GM06990 (cell line): Measurements from ENCODE around the gene VPS16.

Experiments
- DNase-seq: peaks from one replicate; pipeline ENCODE4 v3.0.0-alpha.2; 2011; ENCODE audit not compliant: insufficient read length; ENCODE audit errors: extremely low read depth
- H3K27me3 ChIP-seq: replicated peaks from 2 replicates; pipeline ENCODE4 v1.6.0; 2011; ENCODE audit warnings: low read length; ENCODE audit not compliant: control insufficient read depth, insufficient read depth
- H3K36me3 ChIP-seq: 2 replicates; pipeline ENCODE4 v1.5.1; 2011; ENCODE audit warnings: low read length; ENCODE audit not compliant: control insufficient read depth, insufficient read depth
- H3K4me3 ChIP-seq: replicated peaks from 2 replicates; pipeline ENCODE4 v1.5.1; 2011; ENCODE audit warnings: low read depth, mild to moderate bottlenecking, control low read depth, low read length
- CTCF ChIP-seq: IDR thresholded peaks from 2 replicates; pipeline ENCODE4 v1.5.1; 2011; ENCODE audit warnings: low read length, control low read depth, mild to moderate bottlenecking, inconsistent platforms; ENCODE audit not compliant: insufficient read depth, poor library complexity, severe bottlenecking

Gene VPS16

DNA sequence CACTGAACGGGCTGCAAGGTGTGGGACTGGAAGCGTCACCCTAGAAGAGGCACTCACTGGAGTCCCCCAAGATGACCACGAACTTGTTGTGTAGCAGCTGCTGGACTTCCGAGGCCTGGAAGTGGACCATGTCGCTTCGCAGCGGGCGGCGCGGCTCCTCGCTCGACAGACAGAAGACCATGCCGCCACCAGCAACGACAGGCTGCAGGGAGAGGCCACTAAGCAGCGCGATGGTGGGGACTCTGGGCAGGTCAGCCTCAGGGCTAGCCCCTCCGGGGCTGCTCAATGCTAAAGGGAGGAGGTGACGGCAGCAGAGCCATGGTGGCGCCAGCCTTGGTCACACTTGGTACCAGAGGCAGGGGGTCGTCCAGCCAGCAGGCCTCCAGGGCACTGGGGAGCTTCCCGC, 810 bp upstream of the VPS16 start:
- TF ChIP-seq CTCF, result no peak
- Histone ChIP-seq H3K27me3 (no peaks in the 10 kb centered on the region), H3K36me3 (no peaks in the 10 kb centered on the region; the same call in 1 of the 2 replicates), H3K4me3 (peak overlapping the region; percentile 89)
- no peak for DNase-seq

- no peak for TF ChIP-seq CTCF
- no peaks in the 10 kb centered on the region for H3K36me3 ChIP-seq
- no peaks in the 10 kb centered on the region for H3K27me3 ChIP-seq
- H3K4me3 ChIP-seq, result peak overlapping the region; percentile 89
- peak; percentile 62 for DNase-seq
Measured at GRCh38 chr20:2840967-2841531, 504 bp downstream of the VPS16 start.

GRCh38 chr20:2845607-2846006, 5.1 kb downstream of the VPS16 start:
- Histone ChIP-seq H3K27me3 (no peaks in the 10 kb centered on the region), H3K4me3 (no peak overlapping the region), H3K36me3 (no peaks in the 10 kb centered on the region)
- TF ChIP-seq CTCF, result no peak
- DNase-seq, result no peak

GRCh38 chr20:2846698-2847097, 6.2 kb downstream of the VPS16 start:
- no peak for TF ChIP-seq CTCF

GRCh38 chr20:2847802-2848201, 7.3 kb downstream of the VPS16 start:
- no peak overlapping the region for H3K4me3 ChIP-seq
- TF ChIP-seq CTCF, result no peak
- no peaks in the 10 kb centered on the region for H3K27me3 ChIP-seq
- H3K36me3 ChIP-seq, result no peaks in the 10 kb centered on the region
- no peak for DNase-seq

More at GRCh38 chr20:2846698-2847097, 6.2 kb downstream of the VPS16 start:
- H3K4me3 ChIP-seq, result no peak overlapping the region
- no peak for DNase-seq
- no peaks in the 10 kb centered on the region for H3K27me3 ChIP-seq
- no peaks in the 10 kb centered on the region for H3K36me3 ChIP-seq

DNA sequence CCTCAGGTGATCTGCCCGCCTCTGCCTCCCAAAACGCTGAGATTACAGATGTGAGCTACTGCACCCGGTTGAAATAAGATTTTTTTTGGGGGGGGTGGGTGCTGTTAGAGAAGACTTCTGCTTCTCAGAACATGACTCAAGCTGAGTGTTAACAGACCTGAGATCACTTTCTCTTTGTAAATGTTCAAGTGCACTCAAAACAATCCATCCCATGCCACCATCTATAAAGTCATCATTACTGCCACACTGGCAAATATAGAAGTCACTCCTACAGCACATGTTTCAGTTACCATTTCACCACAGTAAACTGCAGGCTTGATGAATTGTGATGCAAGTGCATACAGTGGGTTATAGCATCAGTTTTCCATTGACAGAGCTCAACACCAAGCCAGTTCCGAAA, 9.0 kb downstream of the VPS16 start:
- no peaks in the 10 kb centered on the region for H3K27me3 ChIP-seq
- TF ChIP-seq CTCF, result no peak
- DNase-seq, result no peak
- no peaks in the 10 kb centered on the region for H3K36me3 ChIP-seq
- no peak overlapping the region for H3K4me3 ChIP-seq
